HG03280 (cell line): ENCODE data around the gene IPP.
"Not testable (repeated sequence)": the region's sequence is repeated elsewhere in the genome, so short reads cannot be mapped to it uniquely, and the experiment has no call there.

ENCODE experiments used
- ATAC-seq: cut with Tn5 transposase; IDR thresholded peaks from one replicate; pipeline ENCODE4 v1.9.1; 2021; ENCODE audit warnings: mild to moderate bottlenecking, moderate library complexity; ENCODE audit not compliant: unreplicated experiment

The IPP gene

GRCh38 chr1:45750298-45751038 is at the start of gene IPP:
Gene IPP, minus strand, starts transcription at chr1:45750653. Its CDS starts 4,242 bp downstream, at chr1:45746411.
- peak; percentile 93 for ATAC-seq

- ATAC-seq, result no peak
Observed at GRCh38 chr1:45796946-45797345, 46.5 kb upstream of the IPP start.

GRCh38 chr1:45796381-45796780 is 45.9 kb upstream of the IPP start:
- ATAC-seq, result no peak

DNA sequence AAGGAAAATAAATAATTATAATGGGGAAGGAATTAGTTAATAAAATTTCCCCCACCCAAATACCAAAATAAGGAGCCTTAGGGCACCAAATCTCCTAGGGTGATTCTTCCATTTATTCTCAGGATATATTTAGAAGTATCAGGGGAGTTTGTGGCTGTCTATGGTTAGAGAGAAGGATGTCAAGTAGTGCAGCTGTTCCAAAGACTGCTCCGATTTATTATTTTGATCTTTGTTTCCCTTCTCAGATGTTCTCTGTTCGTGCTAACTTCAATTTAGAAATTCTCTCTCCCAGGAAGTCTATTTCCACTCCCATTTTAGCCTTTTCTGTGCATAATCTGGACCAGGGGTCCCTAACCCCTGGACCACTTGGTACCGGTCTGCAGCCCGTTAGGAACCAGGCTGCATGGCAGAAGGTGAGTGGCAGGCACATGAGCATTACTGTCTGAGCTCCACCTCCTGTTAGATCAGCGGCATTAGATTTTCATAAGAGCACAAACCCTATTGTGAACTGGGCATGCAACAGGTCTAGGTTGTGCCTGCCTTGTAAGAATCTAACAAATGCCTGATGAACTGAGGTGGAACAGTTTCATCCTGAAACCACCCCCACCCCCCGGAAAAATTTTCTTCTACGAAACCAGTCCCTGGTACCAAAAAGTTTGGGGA is 43.6 kb upstream of the IPP start:
- no peak for ATAC-seq

DNA sequence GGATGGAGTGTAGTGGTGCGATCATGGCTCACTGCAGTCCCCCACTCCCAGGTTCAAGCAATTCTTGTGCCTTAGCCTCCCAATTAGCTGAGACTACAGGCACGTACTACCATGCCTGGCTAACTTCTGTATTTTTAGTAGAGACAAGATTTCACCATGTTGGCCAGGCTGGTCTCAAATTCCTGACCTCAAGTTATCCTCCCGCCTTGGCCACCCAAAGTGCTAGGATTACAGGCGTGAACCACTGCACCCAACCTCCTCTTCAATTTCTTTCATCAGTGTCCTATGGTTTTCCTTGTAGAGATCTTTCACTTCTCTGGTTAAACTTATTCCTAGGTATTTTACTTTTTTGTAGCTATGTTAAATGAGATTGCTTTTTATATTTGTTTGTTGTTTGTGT is 42.3 kb upstream of the IPP start:
- no peak for ATAC-seq

- ATAC-seq, result no peak
Observed at GRCh38 chr1:45789601-45790000, 39.1 kb upstream of the IPP start.

DNA sequence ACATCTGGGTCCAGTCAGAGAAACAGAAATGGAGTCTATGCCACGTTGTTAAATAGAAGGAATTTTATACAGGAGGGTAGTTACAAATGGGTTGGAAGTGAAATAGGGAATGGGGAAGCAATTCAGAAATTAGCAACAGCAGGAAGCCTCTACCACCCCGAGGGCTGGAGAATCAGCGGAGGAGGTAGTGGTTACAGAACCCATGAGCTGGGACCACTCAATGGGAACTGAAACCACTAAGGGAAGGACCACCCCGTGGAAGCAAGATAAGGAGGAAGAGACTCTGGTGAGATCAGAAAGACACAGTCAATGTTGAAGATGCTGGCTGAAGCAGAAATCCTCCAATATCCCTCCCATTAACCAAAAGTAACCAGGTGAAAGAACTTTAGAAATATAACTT is 37.5 kb upstream of the IPP start:
- no peak for ATAC-seq

- ATAC-seq, result no peak
Observed at GRCh38 chr1:45785583-45785982, 35.1 kb upstream of the IPP start.

- no peak for ATAC-seq
Observed at GRCh38 chr1:45775794-45776193, 25.3 kb upstream of the IPP start.

DNA sequence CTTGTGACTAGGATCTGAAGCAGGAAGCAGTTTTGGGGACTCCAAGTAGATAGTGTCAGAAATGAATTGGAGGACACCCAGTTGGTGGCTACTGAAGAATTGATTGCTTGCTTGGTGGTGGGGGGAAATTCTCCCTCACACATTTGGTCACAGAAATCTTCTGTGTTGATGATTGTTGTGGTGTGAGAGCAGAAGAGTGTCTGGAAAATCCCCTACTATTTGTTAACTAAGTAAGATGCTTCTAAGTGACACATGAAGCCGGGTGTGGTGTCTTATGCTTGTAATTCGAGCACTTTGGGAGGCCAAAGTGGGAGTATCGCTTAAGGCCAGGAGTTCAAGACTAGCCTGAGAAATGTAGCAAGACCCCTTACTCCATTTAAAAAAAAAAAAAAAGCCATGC is 22.5 kb upstream of the IPP start:
- ATAC-seq, result no peak

DNA sequence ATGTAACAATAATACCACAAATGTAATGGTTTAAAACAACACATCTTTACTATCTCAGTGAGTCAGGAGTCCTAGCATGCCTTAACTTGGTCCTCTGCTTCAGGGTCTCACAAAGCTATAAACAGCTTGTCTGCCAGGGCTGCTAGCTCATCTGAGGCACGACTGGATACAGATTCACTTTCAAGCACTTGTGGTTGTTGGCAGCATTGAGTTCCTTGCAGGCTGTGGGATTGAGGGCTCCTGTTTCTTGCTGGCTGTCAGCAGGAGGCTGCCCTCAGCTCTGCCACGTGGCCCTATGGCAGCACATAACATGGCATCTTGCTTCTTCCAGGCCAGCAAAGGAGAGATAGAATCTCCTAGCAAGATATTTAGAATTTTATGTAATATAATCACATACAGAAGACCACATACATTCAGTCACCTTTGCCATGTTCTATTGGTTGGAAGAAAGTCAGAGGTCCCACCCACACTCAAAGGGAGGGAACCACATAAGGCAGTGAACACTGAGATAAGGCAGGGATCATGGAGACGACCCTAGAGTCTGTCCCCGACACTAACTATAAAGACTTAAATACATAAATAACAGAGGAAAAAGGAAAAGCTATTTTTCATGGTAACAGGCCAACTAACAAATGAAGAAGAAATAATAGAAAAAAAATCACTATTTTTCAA is 18.9 kb upstream of the IPP start:
- no peak for ATAC-seq

DNA sequence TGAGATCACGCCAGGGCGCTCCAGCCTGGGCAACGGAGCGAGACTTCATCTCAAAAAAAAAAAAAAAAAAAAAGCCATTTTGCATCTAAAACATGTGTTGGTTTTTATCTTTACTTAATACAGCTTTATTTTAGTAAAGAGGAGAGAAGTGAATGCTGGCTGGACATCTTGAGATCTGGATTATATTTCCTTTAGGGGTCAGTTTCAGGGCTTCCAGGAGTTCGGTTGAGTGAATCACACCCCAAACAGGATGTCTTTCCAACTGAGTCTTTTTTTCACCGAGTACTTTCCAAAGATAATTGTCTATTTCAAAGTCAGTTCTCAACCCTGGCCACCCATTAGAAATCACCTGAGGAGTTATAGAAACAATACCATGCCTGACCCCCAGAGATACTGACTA is 16.6 kb upstream of the IPP start:
- ATAC-seq, result no peak

GRCh38 chr1:45765999-45766792 is 15.7 kb upstream of the IPP start:
- no peak for ATAC-seq

DNA sequence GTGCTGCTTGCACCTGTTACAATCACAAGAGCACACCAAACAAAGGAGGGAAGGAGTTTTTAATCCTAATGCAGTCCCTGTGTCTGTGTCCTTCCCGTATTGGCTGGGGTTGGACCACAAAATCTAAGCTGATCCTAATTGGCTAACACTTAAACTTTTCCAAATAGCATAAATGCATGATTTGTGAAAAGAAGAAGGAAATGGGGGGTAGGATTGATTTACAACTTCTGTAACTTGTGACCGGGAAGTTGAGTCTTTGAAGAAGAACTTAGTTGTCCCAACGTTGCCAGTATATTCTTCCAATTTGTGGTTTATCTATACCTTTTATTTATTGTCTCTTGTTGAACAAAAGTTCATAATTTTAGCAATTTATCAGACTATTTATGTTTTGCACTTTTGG is 11.8 kb upstream of the IPP start:
- no peak for ATAC-seq

- no peak for ATAC-seq
Observed at GRCh38 chr1:45755697-45756096, 5.2 kb upstream of the IPP start.

DNA sequence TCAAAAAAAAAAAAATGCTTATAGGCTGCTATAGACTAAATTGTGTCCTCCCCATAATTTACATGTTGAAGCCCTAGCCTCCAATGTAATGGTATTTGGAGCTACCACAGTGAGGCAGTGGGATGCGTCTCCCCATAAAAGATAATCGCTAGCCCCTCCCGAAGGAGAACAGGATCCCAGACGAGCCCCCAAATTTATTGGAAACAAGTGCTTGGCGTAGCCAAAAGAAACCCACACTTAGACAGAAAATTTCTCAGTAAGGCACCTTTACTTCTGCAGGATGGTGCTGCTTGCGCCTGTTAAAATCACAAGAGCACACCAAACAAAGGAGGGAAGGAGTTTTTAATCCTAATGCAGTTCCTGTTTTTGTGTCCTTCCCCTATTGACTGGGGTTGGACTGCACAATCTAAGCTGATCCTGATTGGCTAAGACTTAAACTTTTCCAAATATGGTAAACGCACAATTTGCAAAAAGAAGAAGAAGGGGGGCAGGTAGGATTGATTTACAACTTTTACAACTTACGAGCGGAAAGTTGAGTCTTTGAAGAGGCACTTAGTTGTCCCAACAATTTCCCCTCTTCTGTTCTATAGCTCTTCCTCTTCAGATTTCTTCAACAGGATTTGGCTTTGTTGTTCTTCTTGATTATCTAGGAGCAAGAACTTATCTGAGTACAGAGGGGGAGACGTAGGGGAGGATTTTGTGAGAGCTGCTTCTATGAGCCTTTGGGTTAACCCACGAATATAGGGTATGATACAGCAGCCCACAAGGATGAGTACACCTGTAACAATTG is 3.0 kb upstream of the IPP start:
- ATAC-seq, result no peak

GRCh38 chr1:45752441-45753052 is 2.1 kb upstream of the IPP start:
- ATAC-seq, result no peak

DNA sequence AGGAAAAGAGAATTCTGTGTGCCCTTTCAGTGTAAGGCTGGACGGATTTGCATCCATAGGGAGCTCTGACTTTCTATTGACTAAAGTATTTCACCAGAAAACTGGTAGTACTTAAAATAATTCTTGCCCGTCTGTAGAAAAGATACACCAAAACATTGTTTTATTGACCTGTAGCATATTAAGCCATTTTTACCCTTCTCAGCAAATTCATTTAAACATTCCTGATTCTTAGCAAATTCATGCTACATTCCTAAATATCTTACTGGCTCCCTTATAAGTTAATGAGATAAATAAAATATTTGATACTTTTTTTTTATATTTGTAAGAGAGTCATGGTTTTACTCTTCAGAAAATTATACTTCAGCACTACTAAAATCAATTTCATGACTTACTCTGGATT is 1.6 kb upstream of the IPP start:
- ATAC-seq, result no peak

DNA sequence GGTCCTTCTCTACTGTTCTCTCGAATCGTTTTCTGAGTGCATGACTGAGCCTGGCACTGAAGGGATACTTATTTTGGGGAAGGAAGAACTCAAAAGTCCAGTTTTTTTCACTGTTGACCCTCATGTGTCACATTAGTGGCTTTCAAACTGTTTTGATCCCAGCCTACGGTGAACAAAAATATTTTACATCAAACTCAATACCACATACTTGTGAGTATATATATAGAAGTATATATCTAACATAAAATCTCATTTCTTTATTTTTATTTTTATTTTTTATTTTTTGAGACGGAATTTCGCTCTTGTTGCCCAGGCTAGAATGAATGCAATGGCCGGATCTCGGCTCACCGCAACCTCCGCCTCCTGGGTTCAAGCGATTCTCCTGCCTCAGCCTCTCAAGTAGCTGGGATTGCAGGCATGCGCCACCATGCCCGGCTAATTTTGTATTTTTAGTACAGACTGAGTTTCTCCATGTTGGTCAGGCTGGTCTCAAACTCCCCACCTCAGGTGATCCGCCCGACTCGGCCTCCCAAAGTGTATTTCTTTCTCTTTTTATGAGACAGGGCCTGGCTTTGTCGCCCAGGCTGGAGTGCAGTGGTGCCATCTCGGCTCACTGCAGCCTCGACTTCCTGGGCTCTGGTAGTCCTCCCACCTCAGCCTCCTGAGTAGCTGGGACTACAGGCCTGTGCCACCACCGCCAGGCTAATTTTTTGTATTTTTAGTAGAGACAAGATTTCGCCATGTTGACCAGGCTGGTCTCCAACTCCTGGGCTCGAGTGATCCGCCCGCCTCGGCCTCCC is 786 bp upstream of the IPP start:
- not testable (repeated sequence) for ATAC-seq
